ENCODE measurements around the gene APOL2. TPM values are rescaled to one million over a fixed set of nuclear protein-coding genes. Genes with fewer than 3 reads are reported as not detected.
"Not testable (repeated sequence)": the region's sequence is repeated elsewhere in the genome, so short reads cannot be mapped to it uniquely, and the experiment has no call there.

Gene APOL2
- polyA plus RNA-seq, 1 donor from 2014 or later: not detected

- not testable (repeated sequence) for H3K27ac ChIP-seq (ENCODE audit: low read length); H3K9me3 ChIP-seq (ENCODE audit: low read length); H4K20me1 ChIP-seq (ENCODE audit: insufficient read depth); H3K27me3 ChIP-seq (ENCODE audit: insufficient read depth, low read depth, low read length); H3K79me2 ChIP-seq (replicated peaks; ENCODE audit: insufficient read depth, low read length); H3K9ac ChIP-seq (ENCODE audit: low read length); H3K36me3 ChIP-seq (ENCODE audit: insufficient read depth, low read length); H2AFZ ChIP-seq (ENCODE audit: low read depth, low read length); H3F3A ChIP-seq (ENCODE audit: insufficient read depth, low read length, poor library complexity, severe bottlenecking); H3K4me3 ChIP-seq (ENCODE audit: low read length); H3K4me2 ChIP-seq (ENCODE audit: low read length); H3K9me2 ChIP-seq (ENCODE audit: insufficient read depth, low read length)
Measured at GRCh38 chr22:36263886-36264664, 24.7 kb upstream of the APOL2 start.

GRCh38 chr22:36263216-36263673 lies 23.9 kb upstream of the APOL2 start:
- not testable (repeated sequence) for H3K27ac ChIP-seq (ENCODE audit: low read length); H3F3A ChIP-seq (ENCODE audit: insufficient read depth, low read length, poor library complexity, severe bottlenecking); H3K4me2 ChIP-seq (ENCODE audit: low read length); H3K9me3 ChIP-seq (ENCODE audit: low read length); H3K9me2 ChIP-seq (ENCODE audit: insufficient read depth, low read length); H3K9ac ChIP-seq (ENCODE audit: low read length); H2AFZ ChIP-seq (ENCODE audit: low read depth, low read length); H4K20me1 ChIP-seq (ENCODE audit: insufficient read depth); H3K4me3 ChIP-seq (ENCODE audit: low read length); H3K27me3 ChIP-seq (ENCODE audit: insufficient read depth, low read depth, low read length); H3K36me3 ChIP-seq (ENCODE audit: insufficient read depth, low read length); H3K79me2 ChIP-seq (replicated peaks; ENCODE audit: insufficient read depth, low read length)

GRCh38 chr22:36262307-36262706 lies 23.0 kb upstream of the APOL2 start:
- H3K27ac ChIP-seq (ENCODE audit: low read length); H4K20me1 ChIP-seq (ENCODE audit: insufficient read depth); H3K4me3 ChIP-seq (ENCODE audit: low read length); H2AFZ ChIP-seq (ENCODE audit: low read depth, low read length); H3K36me3 ChIP-seq (ENCODE audit: insufficient read depth, low read length); H3K9me2 ChIP-seq (ENCODE audit: insufficient read depth, low read length); H3K4me2 ChIP-seq (ENCODE audit: low read length); H3K79me2 ChIP-seq (replicated peaks; ENCODE audit: insufficient read depth, low read length); H3K9me3 ChIP-seq (ENCODE audit: low read length); H3K9ac ChIP-seq (ENCODE audit: low read length); H3K27me3 ChIP-seq (ENCODE audit: insufficient read depth, low read depth, low read length); H3F3A ChIP-seq (ENCODE audit: insufficient read depth, low read length, poor library complexity, severe bottlenecking): not testable (repeated sequence)

GRCh38 chr22:36261675-36262074 lies 22.3 kb upstream of the APOL2 start:
- not testable (repeated sequence) for H3K27me3 ChIP-seq (ENCODE audit: insufficient read depth, low read depth, low read length); H3K9me3 ChIP-seq (ENCODE audit: low read length); H4K20me1 ChIP-seq (ENCODE audit: insufficient read depth); H3K4me3 ChIP-seq (ENCODE audit: low read length); H2AFZ ChIP-seq (ENCODE audit: low read depth, low read length); H3K4me2 ChIP-seq (ENCODE audit: low read length); H3K9ac ChIP-seq (ENCODE audit: low read length); H3K9me2 ChIP-seq (ENCODE audit: insufficient read depth, low read length); H3K79me2 ChIP-seq (replicated peaks; ENCODE audit: insufficient read depth, low read length); H3K36me3 ChIP-seq (ENCODE audit: insufficient read depth, low read length); H3K27ac ChIP-seq (ENCODE audit: low read length); H3F3A ChIP-seq (ENCODE audit: insufficient read depth, low read length, poor library complexity, severe bottlenecking)

GRCh38 chr22:36259615-36260300 lies 20.4 kb upstream of the APOL2 start:
- no peak overlapping the region for H3K4me3 ChIP-seq (ENCODE audit: low read length)
- no peak overlapping the region for H2AFZ ChIP-seq (ENCODE audit: low read depth, low read length)
- H3K36me3 ChIP-seq (ENCODE audit: insufficient read depth, low read length): no peaks in the 10 kb centered on the region
- no peaks in the 10 kb centered on the region for H4K20me1 ChIP-seq (ENCODE audit: insufficient read depth)
- no peaks in the 10 kb centered on the region for H3K9me2 ChIP-seq (ENCODE audit: insufficient read depth, low read length)
- no peak overlapping the region for H3K4me2 ChIP-seq (ENCODE audit: low read length)
- no peak overlapping the region for H3K27ac ChIP-seq (ENCODE audit: low read length)
- H3K27me3 ChIP-seq (ENCODE audit: insufficient read depth, low read depth, low read length): no peaks in the 10 kb centered on the region
- no peak overlapping the region for H3K9ac ChIP-seq (ENCODE audit: low read length)
- H3F3A ChIP-seq (ENCODE audit: insufficient read depth, low read length, poor library complexity, severe bottlenecking): no peaks in the 10 kb centered on the region
- H3K79me2 ChIP-seq (replicated peaks; ENCODE audit: insufficient read depth, low read length): no peaks in the 10 kb centered on the region
- H3K9me3 ChIP-seq (ENCODE audit: low read length): no peaks in the 10 kb centered on the region
- TF ChIP-seq EZH2 (IDR thresholded peaks at IDR 0.05; ENCODE audit: borderline replicate concordance, insufficient read depth, low read length, poor library complexity, severe bottlenecking) (no peak), MXI1 (conservative IDR thresholded peaks at IDR 0.05; ENCODE audit: poor library complexity, severe bottlenecking) (no peak), REST (IDR thresholded peaks at IDR 0.05; ENCODE audit: borderline replicate concordance) (no peak), TAF1 (IDR thresholded peaks at IDR 0.05; ENCODE audit: low read depth) (no peak), SMC3 (conservative IDR thresholded peaks at IDR 0.05; ENCODE audit: poor library complexity) (no peak), CTCF (IDR thresholded peaks at IDR 0.05; ENCODE audit: poor library complexity, severe bottlenecking) (no peak), EP300 (conservative IDR thresholded peaks at IDR 0.05; ENCODE audit: poor library complexity, severe bottlenecking) (no peak), RAD21 (conservative IDR thresholded peaks at IDR 0.05) (no peak)
